Measurements from ENCODE around the gene FOLR2.

FOLR2 gene

DNA sequence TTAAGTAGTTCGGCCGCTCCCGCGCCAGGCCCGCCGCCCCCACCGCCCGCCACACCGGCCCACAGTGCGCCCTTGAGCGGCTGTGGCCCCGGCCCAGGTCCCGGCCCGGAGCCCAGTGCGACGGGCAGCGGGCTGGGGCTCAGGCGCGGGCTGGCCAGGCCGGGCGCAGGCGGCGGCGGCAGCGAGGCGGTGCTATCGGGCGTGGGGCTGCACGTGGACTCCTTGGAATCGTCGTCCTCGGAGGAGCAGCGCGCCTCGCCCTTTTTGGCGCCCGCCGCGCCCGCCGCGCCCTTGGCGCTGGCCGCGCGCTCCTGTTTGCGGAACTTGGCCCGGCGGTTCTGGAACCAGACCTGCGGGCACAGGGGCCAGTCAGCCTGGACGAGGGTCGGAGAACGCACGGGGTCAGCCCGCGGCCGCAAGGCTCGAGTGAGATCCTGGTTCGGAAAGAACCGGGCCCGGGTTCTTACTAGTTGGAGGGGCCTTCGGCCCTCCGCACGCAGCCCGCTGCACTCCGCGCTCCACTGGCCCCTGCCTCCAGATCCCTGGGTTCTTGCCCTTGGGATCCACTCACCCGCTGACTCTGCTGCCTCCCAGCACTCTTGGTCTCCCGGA, 23.4 kb downstream of the FOLR2 start:
- in situ Hi-C loops (cut with HindIII; ENCODE audit: low sequenced_read_pairs) = loop anchor here (10.0 kb wide), 1 partner anchor 415 kb away; no protein-coding TSS in a partner anchor

DNA sequence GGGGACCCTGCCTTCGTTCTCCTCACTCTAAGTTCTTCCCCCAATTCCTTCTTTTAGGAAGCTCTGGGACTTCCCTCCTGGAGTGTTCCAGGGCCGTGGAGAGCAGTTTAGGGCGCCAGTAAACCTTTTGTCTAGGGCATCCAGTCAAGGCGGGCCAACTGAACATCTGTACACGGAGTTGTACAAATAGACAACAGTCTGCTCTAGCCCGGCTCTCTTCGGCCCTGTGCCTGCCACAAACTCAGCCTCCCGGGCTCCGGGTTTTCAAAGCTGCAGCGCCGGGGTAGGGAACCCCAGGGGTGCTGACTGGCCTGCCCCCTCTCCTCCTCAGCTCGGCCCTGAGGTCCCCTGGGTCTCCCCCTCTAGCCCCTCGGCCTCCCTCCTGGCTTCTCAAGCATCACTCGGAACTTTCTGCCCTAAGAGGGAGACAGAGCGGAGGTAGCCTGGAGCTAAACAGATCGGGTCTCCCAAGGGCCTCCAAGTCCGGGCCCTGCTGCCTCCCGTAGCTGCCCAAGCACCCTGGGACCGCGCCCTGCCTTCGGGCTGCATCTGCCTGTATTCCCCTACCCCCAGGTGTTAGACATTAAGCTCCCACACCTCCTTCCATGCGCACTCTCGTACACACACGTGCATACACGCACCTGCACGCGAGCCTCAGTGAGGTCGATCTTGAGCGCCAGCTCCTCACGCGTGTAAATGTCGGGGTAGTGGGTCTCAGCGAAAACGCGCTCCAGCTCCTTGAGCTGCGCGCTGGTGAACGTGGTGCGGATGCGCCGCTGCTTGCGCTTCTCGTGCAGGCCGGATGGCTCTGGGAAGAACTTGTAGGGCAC, 24.1 kb downstream of the FOLR2 start:
- in situ Hi-C loops (cut with HindIII; ENCODE audit: low sequenced_read_pairs) = loop anchor here (10.0 kb wide), 1 partner anchor 414 kb away; no protein-coding TSS in a partner anchor

DNA sequence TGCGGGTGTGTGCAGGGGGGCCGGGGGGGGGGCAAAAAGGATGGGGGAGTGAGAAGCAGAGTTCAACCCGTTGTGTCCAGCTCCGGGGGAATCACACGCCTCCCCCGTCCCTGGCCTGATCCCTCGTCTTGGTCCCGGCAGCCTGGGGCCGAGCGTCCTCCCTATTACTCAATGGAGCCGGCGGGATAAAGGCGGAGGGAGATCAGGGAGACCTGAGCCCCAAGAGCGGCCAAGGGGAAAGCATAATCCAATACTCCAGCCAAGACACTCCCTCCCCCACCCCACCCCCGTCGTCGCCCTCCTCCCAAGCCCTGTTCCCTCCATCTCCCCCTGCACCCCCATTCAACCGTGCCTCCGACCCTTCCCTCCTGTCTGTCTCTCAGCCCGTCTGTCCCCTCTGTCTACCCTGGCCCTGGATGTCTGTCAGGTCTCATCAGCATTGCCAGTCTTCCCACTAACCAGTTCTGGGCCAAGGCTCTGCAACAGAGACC, 24.7 kb downstream of the FOLR2 start:
- in situ Hi-C loops (cut with HindIII; ENCODE audit: low sequenced_read_pairs) = loop anchor here (10.0 kb wide), 1 partner anchor 413 kb away; no protein-coding TSS in a partner anchor

DNA sequence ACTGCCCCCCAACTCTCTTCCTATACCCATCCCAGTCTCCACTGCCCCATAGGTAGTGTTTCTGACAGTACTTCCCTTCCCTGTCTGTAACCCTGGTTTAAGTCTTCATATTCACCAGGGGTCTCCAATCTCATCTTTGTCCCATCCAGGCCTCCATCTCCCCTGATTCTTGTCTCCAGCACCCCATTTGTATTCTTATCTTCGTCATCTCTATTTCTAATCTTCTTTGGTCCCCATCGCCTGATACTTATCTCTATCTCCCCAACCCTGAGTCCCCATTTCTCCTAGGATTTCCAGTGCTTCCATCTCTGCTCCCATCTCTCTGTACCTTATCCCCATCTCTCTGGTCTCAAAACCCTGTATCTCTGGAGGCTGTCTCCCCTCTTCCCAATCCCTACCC, 25.5 kb downstream of the FOLR2 start:
- in situ Hi-C loops (cut with HindIII; ENCODE audit: low sequenced_read_pairs) = loop anchor here (10.0 kb wide), 1 partner anchor 413 kb away; no protein-coding TSS in a partner anchor

DNA sequence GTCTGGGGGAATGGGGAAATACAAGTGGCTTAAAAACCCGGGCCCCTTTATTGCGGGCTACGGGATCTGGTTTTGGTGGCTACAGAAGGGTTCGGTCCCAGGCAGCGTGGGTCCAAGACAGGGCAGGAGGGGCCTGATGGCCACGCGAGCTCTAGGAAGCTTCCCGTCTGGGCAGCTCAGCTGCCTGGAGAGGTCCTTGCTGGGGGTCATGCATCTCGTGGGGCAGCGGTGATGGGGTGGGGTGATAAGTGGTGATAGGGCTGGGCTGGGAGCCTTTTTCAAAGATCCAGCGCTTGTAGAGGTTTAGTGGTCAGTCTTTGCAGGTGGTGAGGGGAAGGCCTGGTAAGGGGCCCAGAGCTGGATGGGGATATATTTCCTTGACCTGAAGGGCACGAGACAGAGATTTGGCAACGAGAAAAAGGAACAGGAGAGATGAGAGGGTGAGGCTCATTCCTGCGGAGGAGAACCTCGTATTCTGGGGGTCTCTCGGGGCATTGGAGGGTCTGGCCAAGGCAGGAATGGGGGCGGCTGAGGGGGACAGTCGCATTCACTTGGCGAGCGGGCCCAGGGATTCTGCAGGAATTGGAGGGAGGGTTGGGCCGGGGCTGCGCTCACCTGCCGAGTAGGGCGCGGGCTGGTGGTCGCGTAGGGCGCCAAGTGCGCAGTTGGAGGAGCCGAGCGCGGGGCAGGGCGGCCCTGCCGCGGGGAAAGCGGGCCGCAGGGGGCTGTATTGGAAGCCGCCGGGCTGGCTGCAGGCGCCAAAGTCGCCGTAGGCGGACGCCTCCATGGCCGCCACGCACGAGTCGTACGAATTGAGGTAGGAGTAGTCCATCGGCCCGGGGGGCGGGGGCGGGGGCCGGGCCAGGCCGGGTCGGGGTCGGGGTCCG, 26.8 kb downstream of the FOLR2 start:
- in situ Hi-C loops (cut with HindIII; ENCODE audit: low sequenced_read_pairs) = loop anchor here (10.0 kb wide), 1 partner anchor 411 kb away; no protein-coding TSS in a partner anchor

DNA sequence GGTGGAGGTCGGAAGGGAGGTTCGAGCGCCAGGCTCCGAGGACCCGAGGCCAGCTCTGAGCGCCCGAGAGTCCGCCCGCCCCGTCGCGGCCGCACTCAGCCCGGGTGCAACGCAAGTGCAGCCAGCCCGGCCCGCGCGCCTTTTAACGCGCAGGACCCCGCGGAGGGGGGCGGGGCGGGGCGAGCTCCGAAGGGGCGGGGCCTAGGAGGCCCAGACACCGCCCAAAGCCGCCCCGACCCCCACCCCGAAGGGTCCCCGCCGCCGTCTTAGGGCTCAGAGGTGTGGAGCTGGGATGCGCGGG, 27.4 kb downstream of the FOLR2 start, which contains the start of gene PHOX2A:
Gene PHOX2A (minus strand): TSS at position 117 of the 301 bp plus-strand sequence. CDS start 172 bp downstream, outside the sequence.
- in situ Hi-C loops (cut with HindIII; ENCODE audit: low sequenced_read_pairs) = loop anchor here (10.0 kb wide), 1 partner anchor 411 kb away; no protein-coding TSS in a partner anchor

DNA sequence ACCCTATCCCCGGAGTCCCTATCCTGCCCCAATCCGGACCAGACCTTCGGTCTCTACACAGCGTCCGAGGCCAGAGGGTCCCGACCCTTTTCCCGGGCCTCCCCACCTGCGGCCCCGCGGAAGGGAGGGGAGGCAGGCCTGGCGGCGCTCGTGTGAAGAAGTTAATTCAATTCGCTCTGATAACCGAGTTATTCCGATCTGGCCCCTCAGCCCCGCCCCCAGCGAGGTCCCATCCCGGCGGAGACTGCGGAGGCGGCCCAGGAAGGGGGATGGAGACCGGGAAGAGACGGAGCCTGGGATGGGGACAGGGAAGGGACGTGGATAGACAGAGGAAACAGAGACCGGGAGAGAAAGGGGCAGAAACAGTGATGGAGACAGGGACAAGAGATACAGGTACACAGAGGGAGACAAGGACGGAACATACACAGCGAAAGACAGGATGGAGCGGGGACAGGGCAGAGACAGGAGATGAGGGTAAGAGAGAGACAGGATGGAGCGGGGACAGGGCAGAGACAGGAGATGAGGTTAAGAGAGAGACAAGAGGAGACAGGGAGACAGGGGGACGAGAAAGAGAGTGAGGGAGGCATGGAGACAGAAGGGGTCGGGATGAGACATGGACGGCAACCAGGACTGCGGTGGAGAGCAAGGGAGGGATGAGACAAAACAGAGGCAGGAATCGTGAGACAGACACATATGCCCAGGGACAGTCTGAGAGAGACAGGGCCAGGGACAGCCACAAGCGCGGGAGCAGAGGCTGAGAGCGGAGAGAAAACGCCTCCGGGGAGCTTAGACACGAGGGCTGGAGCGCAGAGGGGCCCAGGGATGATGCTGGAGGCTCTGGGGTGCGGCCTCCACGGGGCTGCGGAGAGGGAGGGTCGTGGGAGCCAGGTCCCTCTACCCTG, 28.0 kb downstream of the FOLR2 start:
- in situ Hi-C loops (cut with HindIII; ENCODE audit: low sequenced_read_pairs) = loop anchor here (5.0 to 10.0 kb wide), 3 partner anchors 68 to 410 kb away; no protein-coding TSS in a partner anchor

DNA sequence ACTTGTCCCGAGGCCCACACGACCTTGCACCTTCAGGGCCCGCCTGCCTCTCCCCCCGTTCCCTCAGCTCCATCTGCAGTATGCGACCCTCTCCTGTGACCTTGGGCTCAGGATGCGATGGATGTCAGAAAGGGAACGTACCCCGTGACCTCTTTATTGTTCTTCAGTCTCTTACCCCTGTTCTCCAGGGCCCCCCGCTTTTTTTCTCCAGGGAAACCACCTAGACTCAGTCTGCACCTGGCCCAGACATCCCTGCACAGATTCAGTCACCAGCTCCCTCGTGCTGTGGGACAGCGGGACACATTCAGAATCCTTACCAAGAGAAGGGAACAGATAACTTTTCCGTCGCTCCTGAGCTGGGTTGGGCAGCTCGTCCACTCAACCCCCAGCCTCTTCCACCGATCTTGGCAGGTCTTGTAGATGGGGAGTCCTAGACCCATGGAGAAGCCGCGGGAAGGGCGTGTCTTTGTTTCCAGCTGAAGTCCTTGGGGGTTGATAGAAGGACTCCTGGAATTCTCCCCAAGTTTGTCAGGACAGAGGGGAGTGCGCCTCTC, 28.7 kb downstream of the FOLR2 start:
- in situ Hi-C loops (cut with HindIII; ENCODE audit: low sequenced_read_pairs) = loop anchor here (5.0 to 10.0 kb wide), 3 partner anchors 67 to 409 kb away; no protein-coding TSS in a partner anchor

DNA sequence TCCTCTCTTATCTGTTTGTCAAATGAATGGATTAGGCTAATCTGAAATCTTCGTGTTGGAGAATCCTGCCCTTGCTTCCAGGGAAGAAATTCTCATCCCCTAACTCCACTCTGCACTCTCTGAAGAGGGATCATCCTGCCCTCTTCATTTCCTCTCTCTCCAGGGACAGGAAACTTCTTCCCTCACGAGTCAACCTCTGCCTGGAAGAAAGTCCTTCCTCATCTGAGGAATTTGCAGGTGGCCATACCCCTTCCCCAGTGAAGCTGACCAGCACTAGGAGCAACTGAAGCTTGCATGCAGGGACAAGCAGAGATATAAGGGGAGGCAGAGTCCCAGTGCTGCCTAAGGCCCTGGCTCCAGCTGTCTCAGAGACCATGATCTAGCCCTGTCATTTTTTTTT, 31.0 kb downstream of the FOLR2 start:
- in situ Hi-C loops (cut with HindIII; ENCODE audit: low sequenced_read_pairs) = loop anchor here (5.0 to 10.0 kb wide), 3 partner anchors 65 to 407 kb away; no protein-coding TSS in a partner anchor

DNA sequence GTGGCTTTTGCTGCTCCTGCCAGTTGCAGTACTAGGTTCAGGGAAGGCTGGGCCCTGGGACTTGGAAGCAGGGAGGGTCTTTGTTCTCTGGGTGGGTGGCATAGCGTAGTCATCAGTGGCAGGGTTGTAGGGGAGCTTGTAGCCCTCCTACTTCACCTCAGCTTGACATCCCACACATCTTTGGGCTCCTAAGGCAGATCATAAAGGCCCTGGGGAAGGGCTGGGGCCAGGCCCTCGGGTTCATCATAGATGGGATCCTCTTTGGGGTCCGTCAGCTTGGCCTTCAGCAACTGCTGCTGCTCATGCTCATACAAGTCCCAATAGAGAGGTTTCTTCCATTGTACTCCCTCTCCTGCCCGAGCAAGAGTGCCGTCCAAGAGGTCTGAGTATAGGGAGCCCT, 33.4 kb downstream of the FOLR2 start:
- in situ Hi-C loops (cut with HindIII; ENCODE audit: low sequenced_read_pairs) = loop anchor here (5.0 to 10.0 kb wide), 3 partner anchors 62 to 405 kb away; no protein-coding TSS in a partner anchor

DNA sequence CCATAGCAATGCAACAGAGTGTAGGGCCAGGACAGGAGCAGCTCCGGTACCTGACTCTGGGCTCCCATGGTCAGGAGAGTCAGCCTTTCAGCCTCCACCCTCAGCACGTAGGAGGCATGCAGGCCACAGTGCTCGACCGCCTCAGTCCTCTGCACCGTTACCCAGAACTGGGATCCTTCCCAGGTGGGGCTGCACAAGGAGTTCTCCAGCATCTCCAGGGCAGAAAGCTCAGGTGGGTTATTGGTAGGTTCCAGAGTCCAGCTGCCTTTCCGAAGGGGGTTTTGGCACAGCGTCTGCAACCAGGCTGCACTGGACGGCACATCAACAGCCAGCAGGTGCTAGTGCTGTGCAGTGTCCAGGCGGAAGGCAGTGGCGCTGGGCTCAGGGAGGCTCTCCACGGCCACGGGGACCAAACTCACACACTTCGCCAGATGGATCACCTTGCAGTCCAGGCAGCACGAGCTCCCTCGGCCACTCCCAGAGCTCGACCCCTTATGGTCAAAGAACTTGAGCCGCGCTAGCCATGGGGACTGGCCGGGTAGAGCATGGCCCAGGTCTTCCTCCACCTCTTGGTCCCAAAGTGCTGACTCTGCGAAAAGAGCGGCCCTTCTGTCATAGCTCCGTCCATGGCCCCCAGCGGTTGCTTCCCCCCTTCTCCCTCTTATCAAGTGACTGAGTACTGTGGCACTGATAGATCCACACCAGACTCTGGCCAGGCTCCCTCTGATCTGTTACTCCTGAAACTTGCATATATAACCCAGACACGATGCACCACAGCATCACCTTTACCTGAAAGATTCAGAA, 34.3 kb downstream of the FOLR2 start:
- in situ Hi-C loops (cut with HindIII; ENCODE audit: low sequenced_read_pairs) = no loop called here

DNA sequence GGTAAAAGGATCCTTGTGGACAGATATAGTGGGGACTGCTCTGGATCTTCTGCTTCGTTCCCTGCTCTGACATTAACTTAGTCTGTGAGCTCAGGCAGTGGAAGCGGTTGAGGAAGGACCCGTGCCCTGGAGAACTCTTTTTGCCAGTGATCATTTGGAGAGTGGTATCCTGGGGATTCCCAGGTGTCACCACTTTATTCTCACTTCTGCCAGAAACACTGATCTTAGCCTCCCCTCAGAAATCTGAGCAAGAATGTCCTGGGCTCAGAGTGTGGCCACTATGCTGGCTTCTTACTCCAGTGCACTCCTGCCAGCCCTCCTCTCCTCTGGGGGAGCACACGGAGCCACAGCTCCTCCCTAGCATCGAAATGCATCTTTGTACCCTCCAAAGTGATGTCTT, 35.0 kb downstream of the FOLR2 start:
- in situ Hi-C loops (cut with HindIII; ENCODE audit: low sequenced_read_pairs) = no loop called here

DNA sequence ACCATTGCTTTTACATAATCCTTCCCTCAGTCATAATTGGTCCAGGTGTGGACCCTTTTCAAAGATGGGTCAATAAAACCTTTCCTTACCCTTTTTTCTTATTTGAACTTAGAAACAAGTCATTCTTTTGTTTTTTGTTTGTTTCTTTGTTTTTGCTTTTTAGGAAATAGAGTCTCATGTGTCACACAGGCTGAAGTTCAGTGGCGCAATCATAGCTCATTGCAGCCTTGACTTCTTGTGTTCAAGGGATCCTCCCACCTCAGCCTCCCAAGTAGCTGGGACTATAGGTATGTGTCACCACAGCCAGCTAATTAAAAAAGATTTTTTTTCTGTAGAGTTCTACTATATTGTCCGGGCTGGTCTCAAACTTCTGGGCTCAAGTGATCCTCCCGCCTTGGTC, 36.8 kb downstream of the FOLR2 start:
- in situ Hi-C loops (cut with HindIII; ENCODE audit: low sequenced_read_pairs) = no loop called here

DNA sequence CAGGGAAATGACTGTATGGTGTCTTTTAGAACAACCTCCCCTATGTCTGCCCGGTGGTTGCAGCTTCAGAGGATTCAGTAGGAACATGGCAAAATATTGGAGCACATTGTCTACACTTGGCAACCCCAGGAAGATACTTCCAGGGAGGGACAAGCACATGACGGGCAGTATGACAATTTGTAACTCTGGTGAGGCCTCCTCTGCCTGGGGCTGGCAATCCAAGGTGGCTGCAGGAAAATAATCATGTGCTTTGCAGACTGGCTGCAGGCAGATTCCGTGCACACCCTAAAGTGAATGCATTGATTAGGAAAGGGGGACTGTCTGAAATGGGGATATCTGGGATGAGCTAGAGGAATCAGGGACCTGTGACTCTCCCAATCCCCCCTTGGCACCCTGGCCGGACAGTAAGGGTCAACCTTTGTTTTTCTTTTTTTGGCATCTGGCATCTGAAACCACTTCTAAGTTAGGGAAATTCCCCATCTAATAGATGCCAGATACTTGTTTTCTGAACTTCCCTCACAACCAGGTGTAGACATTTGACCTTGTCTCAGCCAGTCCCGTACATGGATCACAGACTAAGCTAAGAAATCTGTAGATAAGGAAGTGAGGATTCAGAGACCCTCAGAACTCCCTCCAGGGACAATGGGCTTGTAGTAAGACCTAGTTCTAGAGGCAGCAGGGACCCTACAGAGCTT, 37.9 kb downstream of the FOLR2 start:
- in situ Hi-C loops (cut with HindIII; ENCODE audit: low sequenced_read_pairs) = no loop called here

DNA sequence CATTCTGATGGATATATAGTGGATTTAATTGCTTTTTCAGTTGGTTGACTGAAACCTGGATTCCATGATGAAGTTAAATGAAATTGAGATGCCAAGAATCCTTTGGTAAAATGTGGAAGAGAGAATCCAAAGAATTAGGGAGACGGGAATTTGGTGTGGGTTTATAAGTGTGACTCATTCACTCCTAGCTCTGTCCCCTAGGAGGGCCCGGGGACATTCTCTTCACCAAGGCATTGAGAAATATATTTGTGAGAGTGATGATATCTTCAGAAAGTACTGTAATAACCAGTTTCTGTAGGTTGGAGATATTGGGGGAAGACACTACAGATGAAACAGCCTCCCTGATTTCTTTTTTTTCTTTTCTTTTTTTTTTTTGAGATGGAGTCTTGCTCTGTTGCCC, 41.0 kb downstream of the FOLR2 start:
- in situ Hi-C loops (cut with HindIII; ENCODE audit: low sequenced_read_pairs) = no loop called here

DNA sequence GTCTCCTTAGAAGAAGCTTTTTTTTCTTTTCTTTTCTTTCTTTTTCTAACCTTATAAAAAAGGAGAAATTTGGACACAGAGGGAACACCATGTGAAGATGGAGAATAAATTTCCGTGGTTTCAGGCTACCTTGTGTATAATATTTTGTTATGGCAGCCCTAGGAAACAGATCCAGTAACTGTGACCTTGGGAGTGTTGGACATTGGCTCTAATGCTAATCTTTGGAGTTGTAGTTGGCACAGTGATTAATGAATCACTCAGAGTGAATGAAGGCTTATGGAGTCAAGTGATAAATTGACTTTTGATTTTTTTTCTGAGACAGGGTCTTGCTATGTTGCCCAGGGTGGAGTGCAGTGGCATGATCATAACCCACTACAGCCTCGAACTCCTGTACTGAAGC, 42.9 kb downstream of the FOLR2 start:
- in situ Hi-C loops (cut with HindIII; ENCODE audit: low sequenced_read_pairs) = no loop called here

DNA sequence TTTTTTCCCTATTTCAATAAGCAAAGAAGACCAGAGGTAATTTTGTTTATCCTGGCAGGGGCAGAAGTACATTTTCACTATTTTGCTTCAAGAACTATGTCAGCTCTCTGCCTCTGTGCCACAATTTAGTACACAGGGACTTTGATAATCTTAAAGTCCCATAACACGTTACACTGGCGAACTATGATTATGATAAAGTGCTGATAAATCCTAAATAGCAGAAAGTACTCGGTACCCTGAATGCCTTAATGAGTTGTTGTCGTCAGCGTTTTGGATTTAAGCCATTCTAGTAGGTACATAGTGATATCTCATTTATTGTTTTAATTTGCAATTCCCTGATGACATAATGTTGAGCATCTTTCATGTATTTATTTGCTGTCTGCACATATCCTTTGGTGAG, 44.0 kb downstream of the FOLR2 start:
- in situ Hi-C loops (cut with HindIII; ENCODE audit: low sequenced_read_pairs) = loop anchor here (10.0 kb wide), 1 partner anchor 66 kb away; the partner anchor contains the start of gene FOLR1

DNA sequence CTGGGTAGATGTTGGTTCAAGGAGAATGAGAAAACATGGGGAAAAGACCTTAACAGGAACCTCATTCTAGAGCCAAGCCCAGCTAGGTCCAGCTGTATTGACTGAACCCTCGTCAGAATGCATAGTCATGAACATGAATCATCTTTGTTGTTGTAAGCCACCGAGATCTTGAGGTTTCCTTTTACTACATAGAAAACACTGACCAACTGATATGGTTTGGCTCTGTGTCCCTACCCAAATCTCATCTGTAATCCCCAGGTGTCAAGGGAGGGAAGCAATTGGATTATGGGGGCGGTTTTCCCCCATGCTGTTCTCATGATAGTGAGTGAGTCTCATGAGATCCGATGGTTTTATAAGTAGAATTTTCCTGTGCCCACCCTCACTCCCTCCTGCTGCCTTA, 46.8 kb downstream of the FOLR2 start:
- in situ Hi-C loops (cut with HindIII; ENCODE audit: low sequenced_read_pairs) = loop anchor here (10.0 kb wide), 1 partner anchor 69 kb away; the partner anchor contains the start of gene FOLR1
